Measurements from ENCODE around the gene GNB1. TPM values are rescaled to one million over a fixed set of nuclear protein-coding genes. Genes with fewer than 3 reads are reported as not detected.
A peak's percentile ranks its signal among the peaks of the same experiment; 100 is the strongest.

Gene GNB1
- polyA plus RNA-seq, 3 donors: 41.9 to 357 (median 111) TPM

DNA sequence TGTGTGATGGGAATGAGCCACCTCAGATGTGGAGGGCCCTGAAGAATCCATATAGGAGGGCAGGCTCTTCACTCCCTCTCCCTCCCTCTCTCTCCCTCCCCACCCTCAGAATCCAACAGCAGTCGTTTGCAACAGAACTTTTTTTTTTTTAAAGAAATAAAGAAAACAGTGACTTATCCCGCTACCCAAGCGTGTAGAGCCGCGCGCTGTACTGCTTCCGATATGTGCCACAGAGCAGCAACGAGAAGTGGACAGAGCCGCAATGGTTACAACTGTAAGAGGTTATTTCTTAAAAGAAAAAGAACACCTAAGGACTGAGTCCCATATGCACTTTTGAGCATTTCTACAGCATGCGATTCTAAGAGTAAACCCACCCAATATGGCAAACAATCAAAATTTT lies 105.2 kb downstream of the GNB1 start:
- peaks cover 34% of the 10 kb centered on the region for H3K4me1 Mint-ChIP-seq
- Histone ChIP-seq H3K4me3 (replicated peaks in 1 of 3; ENCODE audit: low read depth in 2 of 3, low read length in 3 of 3) (no peak overlapping the region), H2AFZ (ENCODE audit: insufficient read depth, low read depth, low read length, poor library complexity, severe bottlenecking) (no peak overlapping the region), H3K79me2 (ENCODE audit: insufficient read depth, low read length) (peaks cover 88% of the 10 kb centered on the region), H3K4me1 (ENCODE audit: control insufficient read depth in 1 of 2, insufficient read depth in 2 of 2, low read length in 2 of 2) (peaks cover 31 to 33% of the 10 kb centered on the region in 2 donors), H3K9ac (ENCODE audit: insufficient read depth, low read length, poor library complexity, severe bottlenecking) (no peak overlapping the region), H3K27me3 (ENCODE audit: control insufficient read depth in 2 of 2, insufficient read depth in 2 of 2, low read length in 2 of 2) (no peaks in the 10 kb centered on the region), H3K4me2 (replicated peaks; ENCODE audit: extremely low read depth, low read length, poor library complexity, severe bottlenecking) (no peak overlapping the region), H3K36me3 (replicated peaks in 1 of 2; ENCODE audit: control insufficient read depth in 1 of 2, insufficient read depth in 2 of 2, low read length in 2 of 2) (peaks cover 60 to 64% of the 10 kb centered on the region in 2 donors), H3K9me3 (replicated peaks in 1 of 2; ENCODE audit: control insufficient read depth in 1 of 2, insufficient read depth in 1 of 2, low read length in 2 of 2) (no peaks in the 10 kb centered on the region), H4K20me1 (ENCODE audit: insufficient read depth, low read length) (peaks cover 78% of the 10 kb centered on the region), H3K27ac (ENCODE audit: low read depth in 1 of 2, low read length in 2 of 2) (peak overlapping the region in 1 of 2 donors; percentile 58)
- WGBS (ENCODE audit: insufficient coverage): 100% methylated on average over 1 of the region's 10 CpGs
- no peak for DNase-seq
- H3K27ac Mint-ChIP-seq: no peak overlapping the region
- H3K27me3 Mint-ChIP-seq (ENCODE audit: low read depth in 3 of 3): peaks cover 0 to 4% (median 0%) of the 10 kb centered on the region in 3 donors
- H3K4me3 Mint-ChIP-seq: no peak overlapping the region
- intact Hi-C loops (cut with micrococcal nuclease): no loop called here
- no peaks in the 10 kb centered on the region for H3K9me3 Mint-ChIP-seq
- H3K36me3 Mint-ChIP-seq: peaks cover 57 to 61% of the 10 kb centered on the region in 2 donors
- TF ChIP-seq, protein P1, sequence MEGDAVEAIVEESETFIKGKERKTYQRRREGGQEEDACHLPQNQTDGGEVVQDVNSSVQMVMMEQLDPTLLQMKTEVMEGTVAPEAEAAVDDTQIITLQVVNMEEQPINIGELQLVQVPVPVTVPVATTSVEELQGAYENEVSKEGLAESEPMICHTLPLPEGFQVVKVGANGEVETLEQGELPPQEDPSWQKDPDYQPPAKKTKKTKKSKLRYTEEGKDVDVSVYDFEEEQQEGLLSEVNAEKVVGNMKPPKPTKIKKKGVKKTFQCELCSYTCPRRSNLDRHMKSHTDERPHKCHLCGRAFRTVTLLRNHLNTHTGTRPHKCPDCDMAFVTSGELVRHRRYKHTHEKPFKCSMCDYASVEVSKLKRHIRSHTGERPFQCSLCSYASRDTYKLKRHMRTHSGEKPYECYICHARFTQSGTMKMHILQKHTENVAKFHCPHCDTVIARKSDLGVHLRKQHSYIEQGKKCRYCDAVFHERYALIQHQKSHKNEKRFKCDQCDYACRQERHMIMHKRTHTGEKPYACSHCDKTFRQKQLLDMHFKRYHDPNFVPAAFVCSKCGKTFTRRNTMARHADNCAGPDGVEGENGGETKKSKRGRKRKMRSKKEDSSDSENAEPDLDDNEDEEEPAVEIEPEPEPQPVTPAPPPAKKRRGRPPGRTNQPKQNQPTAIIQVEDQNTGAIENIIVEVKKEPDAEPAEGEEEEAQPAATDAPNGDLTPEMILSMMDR (IDR thresholded peaks at IDR 0.05): no peak

DNA sequence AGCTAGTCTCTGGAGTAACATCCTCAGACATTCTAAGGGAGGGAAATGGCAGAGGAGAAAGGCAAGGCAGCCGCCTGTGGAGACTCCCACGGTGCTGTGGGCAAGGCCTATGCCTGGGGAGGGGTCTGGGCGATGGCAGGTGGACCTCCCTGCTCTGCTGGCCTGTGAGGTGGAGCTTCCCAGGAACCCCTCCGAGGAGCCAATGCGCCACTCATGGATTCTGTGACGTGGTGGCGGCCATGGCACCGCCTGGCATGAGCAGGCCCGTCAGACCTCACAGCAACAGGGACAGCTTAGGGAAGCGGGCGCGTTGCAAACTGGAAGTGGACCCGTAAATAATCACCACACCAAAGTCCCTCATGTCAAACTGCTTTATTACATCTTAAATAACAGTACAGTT lies 106.0 kb downstream of the GNB1 start:
- 98% methylated on average over 7 of the region's 13 CpGs for WGBS (ENCODE audit: insufficient coverage)
- no peaks in the 10 kb centered on the region for H3K27me3 ChIP-seq (ENCODE audit: control insufficient read depth in 2 of 2, insufficient read depth in 2 of 2, low read length in 2 of 2)
- peaks cover 38 to 40% of the 10 kb centered on the region in 2 donors for H3K4me1 ChIP-seq (ENCODE audit: control insufficient read depth in 1 of 2, insufficient read depth in 2 of 2, low read length in 2 of 2)
- H3K36me3 ChIP-seq (replicated peaks in 1 of 2; ENCODE audit: control insufficient read depth in 1 of 2, insufficient read depth in 2 of 2, low read length in 2 of 2): peaks cover 53 to 56% of the 10 kb centered on the region in 2 donors
- Mint-ChIP-seq H3K27ac (peak overlapping the region in 2 of 7 donors; percentile 46 to 78), H3K4me3 (no peak overlapping the region), H3K9me3 (no peaks in the 10 kb centered on the region), H3K4me1 (peaks cover 40% of the 10 kb centered on the region), H3K27me3 (ENCODE audit: low read depth in 3 of 3) (peaks cover 0 to 7% (median 0%) of the 10 kb centered on the region in 3 donors), H3K36me3 (peaks cover 49 to 54% of the 10 kb centered on the region in 2 donors)
- peaks cover 84% of the 10 kb centered on the region for H3K79me2 ChIP-seq (ENCODE audit: insufficient read depth, low read length)
- TF ChIP-seq, protein P1 (IDR thresholded peaks at IDR 0.05): no peak
- no peaks in the 10 kb centered on the region for H3K9me3 ChIP-seq (replicated peaks in 1 of 2; ENCODE audit: control insufficient read depth in 1 of 2, insufficient read depth in 1 of 2, low read length in 2 of 2)
- no peak overlapping the region for H3K4me2 ChIP-seq (replicated peaks; ENCODE audit: extremely low read depth, low read length, poor library complexity, severe bottlenecking)
- intact Hi-C loops (cut with micrococcal nuclease): loop anchor here in 1 of 2 donors (5.0 kb wide), 3 partner anchors 107 to 478 kb away; partner anchors contain the start of genes ACAP3, GNB1 and PUSL1
- peak overlapping the region in 1 of 2 donors; percentile 58 for H3K27ac ChIP-seq (ENCODE audit: low read depth in 1 of 2, low read length in 2 of 2)
- no peak overlapping the region for H3K4me3 ChIP-seq (replicated peaks in 1 of 3; ENCODE audit: low read depth in 2 of 3, low read length in 3 of 3)
- H4K20me1 ChIP-seq (ENCODE audit: insufficient read depth, low read length): peaks cover 74% of the 10 kb centered on the region
- no peak for DNase-seq
- no peak overlapping the region for H2AFZ ChIP-seq (ENCODE audit: insufficient read depth, low read depth, low read length, poor library complexity, severe bottlenecking)
- H3K9ac ChIP-seq (ENCODE audit: insufficient read depth, low read length, poor library complexity, severe bottlenecking): no peak overlapping the region
